Stomach (tissue), 4 donors: ENCODE data around the gene FBXO27.

Source experiments
- EP300 ChIP-seq: sonication (generic); formaldehyde crosslinking; IDR thresholded peaks from one replicate; pipeline ENCODE4 v1.6.1; 2017; ENCODE audit warnings: antibody characterized with exemption
- POLR2A ChIP-seq, 4 donors: fragments of 450-650 bp; IDR thresholded peaks; one replicate each; pipeline ENCODE4 v1.6.1; 2016; ENCODE audit warnings: antibody characterized with exemption in 4 of 4, control low read depth in 2 of 4, mild to moderate bottlenecking in 1 of 4, moderate library complexity in 1 of 4
- POLR2AphosphoS5 ChIP-seq, 3 donors: sonication (generic); formaldehyde crosslinking; IDR thresholded peaks; one replicate each; pipeline ENCODE4 v1.6.1; 2016; ENCODE audit warnings: antibody characterized with exemption in 3 of 3
- TF ChIP-seq, protein P1 (sequence below), 7 experiments: fragments of 450-650 bp in 4 of 7; fragments of 200-600 bp in 3 of 7; sonication (generic) in 3 of 7; IDR thresholded peaks; one replicate each; pipeline ENCODE4 v1.5.1; 2016 to 2019; ENCODE audit warnings: antibody characterized with exemption in 7 of 7, control low read depth in 2 of 7, mild to moderate bottlenecking in 1 of 7

DNA sequence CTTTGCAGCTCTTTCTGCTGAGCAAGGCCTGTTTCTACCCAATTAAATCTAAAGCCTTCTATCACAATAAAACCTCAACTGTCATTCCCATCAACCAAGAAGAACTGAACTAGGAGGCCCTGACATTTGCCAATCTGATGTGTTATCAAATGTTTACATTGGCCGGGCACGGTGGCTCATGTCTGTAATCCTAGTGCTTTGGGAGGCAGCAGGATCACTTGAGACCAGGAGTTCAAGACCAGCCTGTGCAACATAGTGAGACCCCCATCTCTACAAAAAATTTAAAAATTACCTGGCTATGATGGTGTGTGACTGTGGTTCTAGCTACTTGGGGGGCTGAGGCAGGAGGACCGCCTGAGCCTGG is 54.0 kb downstream of the FBXO27 start:
- TF ChIP-seq POLR2A (IDR thresholded peaks at IDR 0.05) (no peak), POLR2AphosphoS5 (IDR thresholded peaks at IDR 0.05) (no peak), EP300 (no peak)
- TF ChIP-seq, protein P1, sequence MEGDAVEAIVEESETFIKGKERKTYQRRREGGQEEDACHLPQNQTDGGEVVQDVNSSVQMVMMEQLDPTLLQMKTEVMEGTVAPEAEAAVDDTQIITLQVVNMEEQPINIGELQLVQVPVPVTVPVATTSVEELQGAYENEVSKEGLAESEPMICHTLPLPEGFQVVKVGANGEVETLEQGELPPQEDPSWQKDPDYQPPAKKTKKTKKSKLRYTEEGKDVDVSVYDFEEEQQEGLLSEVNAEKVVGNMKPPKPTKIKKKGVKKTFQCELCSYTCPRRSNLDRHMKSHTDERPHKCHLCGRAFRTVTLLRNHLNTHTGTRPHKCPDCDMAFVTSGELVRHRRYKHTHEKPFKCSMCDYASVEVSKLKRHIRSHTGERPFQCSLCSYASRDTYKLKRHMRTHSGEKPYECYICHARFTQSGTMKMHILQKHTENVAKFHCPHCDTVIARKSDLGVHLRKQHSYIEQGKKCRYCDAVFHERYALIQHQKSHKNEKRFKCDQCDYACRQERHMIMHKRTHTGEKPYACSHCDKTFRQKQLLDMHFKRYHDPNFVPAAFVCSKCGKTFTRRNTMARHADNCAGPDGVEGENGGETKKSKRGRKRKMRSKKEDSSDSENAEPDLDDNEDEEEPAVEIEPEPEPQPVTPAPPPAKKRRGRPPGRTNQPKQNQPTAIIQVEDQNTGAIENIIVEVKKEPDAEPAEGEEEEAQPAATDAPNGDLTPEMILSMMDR (IDR thresholded peaks at IDR 0.05), result no peak
